Measurements from ENCODE around the gene BAMBI. TPM values are rescaled to one million over a fixed set of nuclear protein-coding genes. Genes with fewer than 3 reads are reported as not detected.

BAMBI gene
- total and polyA plus RNA-seq, 2 of the 8 experiments (the other 6 are each of a cell fraction or from before 2014, with no cell fraction given) = 5.6 to 26.4 TPM

- no peaks in the 10 kb centered on the region for H3K79me1 ChIP-seq (ENCODE audit: low read depth, low read length)
- no peaks in the 10 kb centered on the region for H4K20me1 ChIP-seq (replicated peaks in 1 of 2; ENCODE audit: control insufficient read depth in 1 of 2, insufficient read depth in 2 of 2, low read length in 2 of 2)
- H3K27ac ChIP-seq (ENCODE audit: low read depth, low read length) = no peak overlapping the region
- DNase-seq (ENCODE audit: low read depth in 1 of 2, low spot score in 2 of 2) = no peak
- H3K4me3 ChIP-seq (ENCODE audit: extremely low read depth in 1 of 4, insufficient read depth in 2 of 4, low read depth in 3 of 4, low read length in 4 of 4) = no peak overlapping the region
- H3K18ac ChIP-seq (ENCODE audit: extremely low read depth, low read length) = no peak overlapping the region
- no peaks in the 10 kb centered on the region for H3K27me3 ChIP-seq (replicated peaks in 1 of 4; ENCODE audit: control insufficient read depth in 3 of 4, extremely low read depth in 1 of 4, insufficient read depth in 3 of 4, low read length in 3 of 4)
- H2BK120ac ChIP-seq (replicated peaks; ENCODE audit: low read depth, low read length) = no peak overlapping the region
- peaks cover 2% of the 10 kb centered on the region; the same call in 1 of the 2 replicates for H3K23me2 ChIP-seq (ENCODE audit: low read depth, low read length)
- H2BK5ac ChIP-seq (ENCODE audit: low read depth, low read length) = no peak overlapping the region
- FAIRE-seq = no peak
- no peak overlapping the region for H4K91ac ChIP-seq (replicated peaks; ENCODE audit: insufficient read length, low read length)
- TF ChIP-seq RFX5 (IDR thresholded peaks at IDR 0.05; ENCODE audit: borderline replicate concordance, low read depth, low read length) (no peak), SIX5 (IDR thresholded peaks at IDR 0.05; ENCODE audit: low read depth, low read length) (no peak), SP4 (IDR thresholded peaks at IDR 0.05; ENCODE audit: low read length) (no peak), ASH2L (IDR thresholded peaks at IDR 0.05; ENCODE audit: low read length) (no peak), NRF1 (IDR thresholded peaks at IDR 0.05; ENCODE audit: low read depth, low read length) (no peak), CTBP2 (IDR thresholded peaks at IDR 0.05; ENCODE audit: borderline replicate concordance, insufficient read depth, insufficient read length, low read length) (no peak), KDM5A (IDR thresholded peaks at IDR 0.05; ENCODE audit: low read length) (no peak)
- no peak overlapping the region for H2BK15ac ChIP-seq (ENCODE audit: low read length)
- H3K56ac ChIP-seq (replicated peaks; ENCODE audit: insufficient read length, low read depth, low read length) = no peak overlapping the region
- H3K9ac ChIP-seq (replicated peaks in 1 of 4; ENCODE audit: extremely low read depth in 1 of 4, low read depth in 3 of 4, low read length in 3 of 4) = no peak overlapping the region
- H4K8ac ChIP-seq (ENCODE audit: extremely low read depth, insufficient read depth, low read length) = no peak overlapping the region
- CTCF ChIA-PET (ENCODE audit: partially characterized antibody) = interaction anchor here (0.6 kb wide), 2 partner anchors 131 to 418 kb away, joined by 3 read pairs; no protein-coding TSS in a partner anchor
- no peaks in the 10 kb centered on the region for H3K79me2 ChIP-seq (ENCODE audit: control insufficient read depth in 1 of 2, insufficient read depth in 2 of 2, low read length in 2 of 2)
- POLR2A ChIA-PET (ENCODE audit: partially characterized antibody) = interaction anchor here (1.4 kb wide), 1 partner anchor 73 kb away, joined by 4 read pairs; no protein-coding TSS in a partner anchor
- no peak overlapping the region for H3K4me2 ChIP-seq (ENCODE audit: insufficient read depth in 1 of 2, low read depth in 2 of 2, low read length in 2 of 2)
- WGBS, 2 experiments (ENCODE audit: extremely low coverage in 1 of 2, insufficient coverage in 1 of 2, insufficient read length in 1 of 2, insufficient replicate concordance in 2 of 2, low coverage in 1 of 2, low lambda C conversion rate in 2 of 2, missing lambda C conversion rate in 1 of 2) = 60% methylated on average over 1 of the region's 1 CpG; no CpG with 5 or more reads in 1 of the 2 experiments
- H3K4ac ChIP-seq (replicated peaks; ENCODE audit: insufficient read length, low read depth, low read length) = no peak overlapping the region
- H2AK5ac ChIP-seq (ENCODE audit: low read depth, low read length) = no peak overlapping the region
- no peak overlapping the region for H3K23ac ChIP-seq (ENCODE audit: insufficient read length)
- no peak overlapping the region for H2AFZ ChIP-seq (ENCODE audit: low read length)
- H3K9me3 ChIP-seq (ENCODE audit: insufficient read depth in 2 of 2, low read depth in 1 of 2, low read length in 1 of 2) = no peaks in the 10 kb centered on the region
- no peak overlapping the region for H2BK12ac ChIP-seq (ENCODE audit: low read depth, low read length)
- H2BK20ac ChIP-seq (ENCODE audit: low read length) = no peak overlapping the region
- no peak overlapping the region for H3K14ac ChIP-seq (ENCODE audit: insufficient read length)
- peaks cover 0 to 7% (median 4%) of the 10 kb centered on the region in 4 experiments; a peak in 5 of 7 replicates for H3K4me1 ChIP-seq (replicated peaks in 1 of 4; ENCODE audit: control insufficient read depth in 3 of 4, insufficient read depth in 4 of 4, low read length in 3 of 4)
- H4K5ac ChIP-seq (ENCODE audit: insufficient read length, low read depth, low read length) = no peak overlapping the region
- no peaks in the 10 kb centered on the region for H3K36me3 ChIP-seq (ENCODE audit: control insufficient read depth in 2 of 4, insufficient read depth in 4 of 4, low read length in 3 of 4)
These were observed 39.4 kb downstream of the BAMBI start for GRCh38 chr10:28716748-28717147.

All from H1 (cell line).